Mucosa of descending colon (tissue), 3 donors: Measurements from ENCODE around the gene SHB. TPM values are rescaled to one million over a fixed set of nuclear protein-coding genes. Genes with fewer than 3 reads are reported as not detected.

ENCODE experiments used
- ATAC-seq: fragments of 200-7000 bp; cut with Tn5 transposase; one replicate; pipeline ENCODE4 v1.9.1; 2020; ENCODE audit warnings: mild to moderate bottlenecking, moderate library complexity
- DNase-seq, 3 donors: peaks; one replicate each; pipeline ENCODE4 v3.0.0-alpha.2; 2020
- H3K36me3 ChIP-seq: fragments of 200-600 bp; one replicate; pipeline ENCODE4 v1.8.0; 2021; ENCODE audit warnings: low read depth, mild to moderate bottlenecking
- H3K4me1 ChIP-seq: fragments of 200-600 bp; one replicate; pipeline ENCODE4 v1.8.0; 2021; ENCODE audit warnings: low read depth, mild to moderate bottlenecking
- H3K4me3 ChIP-seq: fragments of 200-600 bp; one replicate; pipeline ENCODE4 v1.8.0; 2021; ENCODE audit warnings: mild to moderate bottlenecking
- H3K9me3 ChIP-seq: fragments of 200-600 bp; one replicate; pipeline ENCODE4 v1.8.0; 2021; ENCODE audit warnings: mild to moderate bottlenecking
- CTCF ChIP-seq: fragments of 200-600 bp; IDR thresholded peaks from one replicate; pipeline ENCODE4 v1.8.0; 2022; ENCODE audit warnings: antibody characterized with exemption, mild to moderate bottlenecking
- intact Hi-C, 2 donors: fragments of 100-400 bp; cut with DNase I in 1 of 2; cut with micrococcal nuclease in 1 of 2; formaldehyde crosslinking; loops; one replicate each; pipeline versions ENCODE4 v1.11.0 to v1.11.1; 2022; cut with DNase I, micrococcal nuclease
- total RNA-seq, 3 donors: library from RNA; stranded (reverse); fragmentation: NEBNext Ultra II Directional in 2 of 3; extraction: Animal tissue kit (Norgen Biotek cat#: 25700) in 2 of 3; gene quantifications; one replicate each; pipeline versions ENCODE4 v1.2.1 to v1.2.4, GENCODE V29; 2021 to 2023
- donor health status: DM: no; HTN: no; CAD: no; lungs with moderate emphysema.
- donor health status: DM: no; HTN: no; CAD: no.
- donor health status: DM: no; HTN: yes; CAD: no.

SHB gene
- total RNA-seq, 3 donors from 2014 or later: 20.3 to 23.9 (median 20.6) TPM

- DNase-seq (no peak), ATAC-seq (no peak)
- Histone ChIP-seq H3K4me3 (no peak overlapping the region), H3K4me1 (no peaks in the 10 kb centered on the region), H3K9me3 (no peaks in the 10 kb centered on the region), H3K36me3 (no peaks in the 10 kb centered on the region)
- TF ChIP-seq CTCF: no peak
- intact Hi-C loops: no loop called here
Measured at GRCh38 chr9:37951671-37952449, 117.2 kb downstream of the SHB start.

GRCh38 chr9:37950561-37950960 is 118.5 kb downstream of the SHB start:
- no peak overlapping the region for H3K4me3 ChIP-seq
- DNase-seq: no peak
- H3K36me3 ChIP-seq: no peaks in the 10 kb centered on the region
- no peak for ATAC-seq
- intact Hi-C loops: no loop called here
- H3K4me1 ChIP-seq: no peaks in the 10 kb centered on the region
- no peaks in the 10 kb centered on the region for H3K9me3 ChIP-seq
- TF ChIP-seq CTCF: no peak

GRCh38 chr9:37949576-37949975 is 119.5 kb downstream of the SHB start:
- DNase-seq: no peak
- Histone ChIP-seq H3K36me3 (no peaks in the 10 kb centered on the region), H3K9me3 (no peaks in the 10 kb centered on the region), H3K4me3 (no peak overlapping the region), H3K4me1 (no peaks in the 10 kb centered on the region)
- intact Hi-C loops: no loop called here
- no peak for ATAC-seq
- no peak for TF ChIP-seq CTCF

GRCh38 chr9:37948417-37948980 is 120.5 kb downstream of the SHB start:
- ATAC-seq (no peak), DNase-seq (no peak)
- Histone ChIP-seq H3K4me1 (no peaks in the 10 kb centered on the region), H3K4me3 (no peak overlapping the region), H3K36me3 (no peaks in the 10 kb centered on the region), H3K9me3 (no peaks in the 10 kb centered on the region)
- intact Hi-C loops: no loop called here
- TF ChIP-seq CTCF: no peak

- Histone ChIP-seq H3K9me3 (no peaks in the 10 kb centered on the region), H3K36me3 (no peaks in the 10 kb centered on the region), H3K4me3 (no peak overlapping the region), H3K4me1 (no peaks in the 10 kb centered on the region)
- intact Hi-C loops: no loop called here
- no peak for TF ChIP-seq CTCF
- DNase-seq (no peak), ATAC-seq (no peak)
Measured at GRCh38 chr9:37947977-37948376, 121.0 kb downstream of the SHB start.
